HG02943 (cell line): ENCODE data around the gene ASPSCR1.
"Not testable (repeated sequence)": the region's sequence is repeated elsewhere in the genome, so short reads cannot be mapped to it uniquely, and the experiment has no call there.

ENCODE experiments used
- ATAC-seq: cut with Tn5 transposase; IDR thresholded peaks from one replicate; pipeline ENCODE4 v1.9.1; 2021; ENCODE audit warnings: mild to moderate bottlenecking, low read depth, moderate library complexity; ENCODE audit not compliant: unreplicated experiment

ASPSCR1 gene

DNA sequence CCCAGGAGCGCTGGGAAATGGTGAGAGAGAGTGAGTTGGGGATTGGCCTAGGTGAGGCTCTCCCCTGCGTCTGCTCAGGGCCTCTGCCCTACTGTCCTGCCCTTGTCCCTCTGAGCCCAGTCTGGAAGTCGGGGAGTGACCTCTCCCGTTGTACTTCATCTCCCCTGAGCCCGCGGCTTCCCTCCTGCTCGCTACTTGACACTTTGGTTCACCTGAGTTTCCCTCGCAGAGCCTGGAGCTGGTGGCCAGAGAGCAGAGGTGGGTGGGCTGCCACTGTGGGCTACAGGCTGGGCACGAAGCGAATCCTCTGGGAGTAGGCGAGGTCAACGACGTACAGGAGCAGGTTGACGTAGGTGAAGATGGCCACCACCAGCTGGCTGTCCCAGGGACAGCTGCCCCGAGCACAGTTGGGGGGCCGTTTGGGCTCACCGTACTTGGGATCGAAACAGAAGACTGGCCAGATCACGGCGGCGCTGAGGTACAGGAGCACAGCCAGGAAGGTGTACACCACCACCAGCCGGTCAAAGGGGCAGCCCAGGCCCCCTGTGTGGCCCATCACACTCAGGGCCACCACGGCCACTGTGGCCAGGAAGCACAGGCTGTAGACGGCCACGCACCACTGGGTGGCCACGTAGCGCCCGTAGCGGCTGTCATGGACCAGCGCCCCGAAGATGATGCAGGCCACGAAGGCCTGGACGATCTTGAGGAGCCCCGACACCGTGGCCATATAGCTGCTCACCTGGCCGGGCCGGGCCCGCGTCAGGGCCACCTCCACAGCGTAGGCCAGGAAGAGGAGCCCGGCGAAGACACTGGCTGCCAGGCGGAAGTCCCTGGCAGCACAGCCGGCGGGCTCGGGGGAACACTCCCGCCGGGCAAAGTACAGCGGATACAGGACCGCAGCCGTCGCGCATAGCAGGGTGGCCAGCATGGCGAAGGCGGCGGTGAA, 36.6 kb upstream of the ASPSCR1 start:
- ATAC-seq = no peak

DNA sequence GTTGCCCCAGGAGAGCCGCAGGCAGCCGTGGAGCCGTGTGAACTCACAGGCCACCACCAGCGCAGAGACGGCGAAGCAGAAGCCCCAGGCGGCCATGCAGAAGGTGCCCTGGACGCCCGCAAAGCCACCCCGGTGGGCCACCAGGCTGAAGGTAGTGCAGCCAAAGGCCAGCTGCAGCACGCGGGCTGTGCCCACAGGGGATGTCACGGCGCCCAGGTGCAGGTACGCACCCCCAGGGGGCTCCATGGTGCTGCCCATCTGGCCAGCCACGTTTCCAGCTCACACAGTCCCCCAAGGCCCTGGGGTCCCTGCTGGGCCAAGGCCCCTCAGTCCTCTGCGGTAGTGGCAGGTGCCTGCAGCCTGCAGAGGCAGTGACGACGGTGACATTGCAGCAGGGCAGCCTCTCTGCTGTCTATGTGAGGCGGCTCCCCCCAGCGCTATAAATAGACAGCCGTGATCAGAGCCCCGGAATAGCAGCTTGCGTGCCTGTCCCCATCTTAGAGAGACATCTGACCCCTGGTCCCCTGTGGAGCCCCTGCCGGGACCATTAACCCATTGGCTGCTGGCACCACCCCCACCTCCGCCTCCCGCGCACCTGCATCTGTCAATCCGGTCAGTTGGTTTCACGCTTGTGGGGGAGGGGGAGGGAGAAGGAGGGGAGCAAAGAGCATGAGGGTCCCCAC, 35.8 kb upstream of the ASPSCR1 start:
- no peak for ATAC-seq

GRCh38 chr17:81942167-81942553, 35.3 kb upstream of the ASPSCR1 start:
- no peak for ATAC-seq

DNA sequence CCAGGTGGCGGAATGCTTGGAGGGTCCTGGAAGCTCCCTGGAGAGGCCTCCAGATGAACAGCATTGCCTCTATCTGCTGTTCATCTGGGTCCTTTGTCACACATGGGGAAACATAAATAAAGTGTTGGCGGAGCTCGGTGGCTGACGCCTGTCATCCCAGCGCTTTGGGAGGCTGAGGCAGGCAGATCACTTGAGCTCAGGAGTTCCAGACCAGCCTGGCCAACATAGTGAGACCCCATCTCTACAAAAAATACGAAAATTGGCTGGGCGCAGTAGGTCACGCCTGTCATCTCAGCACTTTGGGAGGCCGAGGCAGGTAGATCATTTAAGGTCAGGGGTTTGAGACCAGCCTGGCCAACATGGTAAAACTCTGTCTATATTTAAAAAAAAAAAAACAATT, 32.6 kb upstream of the ASPSCR1 start:
- no peak for ATAC-seq

DNA sequence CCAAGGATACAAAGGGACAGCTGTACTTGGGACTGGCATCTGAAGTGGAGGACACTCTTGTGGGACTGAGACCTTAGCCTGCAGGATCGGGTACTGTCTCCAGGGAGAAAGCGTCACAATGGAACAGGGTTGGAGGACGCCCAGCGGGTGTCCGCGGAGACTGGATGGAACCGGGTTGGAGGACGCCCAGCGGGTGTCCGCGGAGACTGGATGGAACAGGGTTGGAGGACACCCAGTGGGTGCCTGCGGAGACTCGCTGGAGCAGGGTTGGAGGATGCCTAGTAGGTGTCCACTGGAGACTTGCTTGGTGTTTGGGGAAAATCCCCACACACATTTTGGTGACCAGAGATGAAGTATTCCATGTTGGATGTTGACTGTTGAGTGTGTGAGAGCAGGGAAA, 30.2 kb upstream of the ASPSCR1 start, which contains the start of gene MYADML2:
Gene MYADML2, minus strand, starts transcription at position 45 of the 400 bp plus-strand sequence. CDS start 5,492 bp downstream, outside the sequence.
- no peak for ATAC-seq

DNA sequence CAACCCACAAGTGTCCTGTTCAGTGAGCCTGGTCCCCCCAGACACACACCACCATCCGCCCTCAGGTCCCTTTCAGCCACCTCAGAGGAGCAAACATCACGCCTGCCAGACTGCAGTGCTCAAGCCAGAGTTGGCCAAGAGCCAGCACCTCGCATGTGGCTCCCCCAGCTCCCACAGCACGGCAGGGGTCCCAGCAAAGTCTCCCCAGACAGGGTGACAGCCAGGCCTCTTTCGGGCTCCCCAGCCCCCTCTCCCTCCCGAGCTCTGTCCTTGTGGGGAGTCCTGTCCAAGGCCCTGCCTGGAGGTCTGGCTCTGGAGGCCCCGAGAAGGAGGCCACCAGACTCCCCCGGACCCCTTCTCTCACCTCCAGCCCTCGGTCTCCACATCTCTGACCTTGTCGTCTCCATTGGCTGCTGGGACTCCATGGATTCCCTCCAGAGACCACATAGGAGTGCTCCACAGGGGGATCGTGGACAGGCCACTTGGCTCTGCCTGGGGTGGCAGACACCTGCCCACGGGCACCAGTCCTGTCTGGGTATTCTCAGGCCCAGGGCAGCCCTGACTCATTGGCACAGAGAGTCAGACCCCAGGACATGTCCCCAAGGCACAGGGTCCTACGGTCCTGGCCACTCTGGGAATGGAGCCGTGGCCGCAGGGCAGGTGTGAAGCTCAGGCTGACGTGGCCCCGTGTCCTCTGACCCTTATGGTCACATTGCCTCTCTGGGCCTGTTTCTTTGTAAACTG, 28.6 kb upstream of the ASPSCR1 start:
- no peak for ATAC-seq

DNA sequence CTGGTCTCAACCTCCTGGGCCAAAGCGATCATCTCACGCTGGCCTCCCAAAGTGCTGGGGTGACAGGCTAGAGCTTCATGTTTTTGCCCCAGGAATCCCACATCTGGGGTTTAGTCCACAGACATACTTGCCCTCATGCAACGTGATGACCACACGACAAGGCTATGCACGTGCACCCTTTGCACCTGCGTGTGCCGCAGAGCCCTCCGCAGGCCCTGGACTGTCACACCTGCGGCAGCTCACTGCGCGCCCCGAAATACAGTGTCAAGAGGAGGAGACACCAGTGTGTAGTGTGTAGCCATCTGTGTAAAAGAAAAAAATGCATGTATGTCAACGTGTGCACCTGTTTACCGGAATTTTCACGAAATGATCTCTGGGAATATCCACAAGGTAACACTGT, 26.9 kb upstream of the ASPSCR1 start:
- ATAC-seq = no peak

GRCh38 chr17:81951785-81952684, 25.4 kb upstream of the ASPSCR1 start:
- no peak for ATAC-seq

DNA sequence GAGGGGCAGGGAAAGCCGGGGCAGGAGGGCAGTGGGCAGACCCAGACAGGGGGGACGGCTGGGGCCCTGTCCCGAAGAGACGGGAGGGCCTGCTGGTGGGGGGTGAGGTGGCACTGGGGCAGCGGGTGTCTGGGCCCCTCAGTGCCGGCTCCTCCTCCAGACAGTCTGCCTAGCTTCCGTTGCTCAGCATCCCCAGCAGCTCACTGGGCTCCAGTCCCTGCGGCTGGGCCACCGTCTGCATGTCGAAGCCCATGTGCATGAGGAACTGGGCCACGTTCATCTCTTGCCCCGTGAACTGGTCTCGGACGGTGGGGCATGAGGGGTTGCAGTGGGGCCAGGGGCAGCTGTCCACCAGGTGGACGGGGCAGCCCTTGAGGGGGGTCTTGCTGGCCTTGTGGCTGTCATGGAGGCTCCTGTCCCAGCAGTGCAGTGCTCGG, 24.6 kb upstream of the ASPSCR1 start:
- no peak for ATAC-seq

DNA sequence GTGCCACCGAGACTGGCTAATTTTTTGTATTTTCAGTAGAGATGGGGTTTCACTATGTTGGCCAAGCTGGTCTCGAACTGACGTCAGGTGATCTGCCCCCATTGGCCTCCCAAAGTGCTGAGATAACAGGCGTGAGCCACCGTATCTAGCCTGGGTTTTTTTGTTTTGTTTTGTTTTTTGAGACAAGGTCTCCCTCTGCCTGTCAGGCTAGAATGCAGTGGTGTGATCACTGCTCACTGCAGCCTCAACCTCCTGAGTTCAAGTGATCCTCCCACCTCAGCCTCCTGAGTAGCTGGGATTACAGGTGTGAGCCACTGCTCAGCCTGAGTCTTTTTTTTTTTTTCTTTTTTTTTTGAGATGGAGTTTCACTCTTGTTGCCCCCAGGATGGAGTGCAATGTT, 24.0 kb upstream of the ASPSCR1 start:
- not testable (repeated sequence) for ATAC-seq

DNA sequence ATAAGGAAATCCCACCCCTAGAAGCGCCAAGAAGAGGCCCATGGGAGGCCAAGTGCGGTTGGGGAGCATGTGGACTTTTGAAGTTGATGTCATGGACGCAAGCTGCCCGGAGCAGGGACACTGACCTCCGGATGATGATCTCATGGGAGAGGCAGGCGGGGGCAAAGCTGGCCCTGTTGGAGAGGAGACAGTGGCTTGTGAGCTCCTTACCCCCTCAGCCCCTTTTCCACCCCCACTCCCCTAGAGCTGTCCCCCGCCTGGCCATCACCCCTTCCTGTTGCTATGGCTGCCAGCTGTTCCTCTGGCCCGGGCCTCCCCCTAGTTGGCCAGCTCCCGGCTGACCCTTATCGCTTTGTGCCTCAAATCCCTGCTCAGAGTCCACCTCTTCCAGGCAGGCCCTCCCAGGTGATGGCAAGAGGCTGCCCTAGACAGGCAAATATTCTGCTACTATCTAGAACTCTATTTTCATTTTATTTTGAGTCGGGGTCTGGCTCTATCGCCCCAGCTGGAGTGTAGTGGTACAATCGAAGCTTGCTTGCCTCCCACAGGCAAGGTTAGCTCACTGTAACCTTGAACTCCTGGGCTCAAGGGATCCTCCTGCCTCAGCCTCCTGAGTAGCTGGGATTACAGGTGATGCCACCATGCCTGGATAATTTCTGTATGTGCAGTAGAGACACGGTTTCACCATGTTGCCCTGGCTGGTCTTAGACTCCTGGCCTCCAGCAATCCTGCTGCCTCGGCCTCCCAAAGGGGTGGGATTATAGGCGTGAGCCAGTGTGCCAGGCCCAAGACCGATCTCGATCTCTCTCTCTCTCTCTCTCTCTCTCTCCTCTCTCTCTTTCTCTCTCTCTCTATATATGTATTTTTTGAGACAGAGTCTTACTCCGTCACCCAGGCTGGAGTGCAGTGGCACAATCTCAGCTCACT, 23.0 kb upstream of the ASPSCR1 start:
- no peak for ATAC-seq

GRCh38 chr17:81955058-81955681, 22.3 kb upstream of the ASPSCR1 start:
- no peak for ATAC-seq

- ATAC-seq = no peak
Observed at GRCh38 chr17:81955756-81956544, 21.5 kb upstream of the ASPSCR1 start.

GRCh38 chr17:81956607-81957589, 20.5 kb upstream of the ASPSCR1 start:
- ATAC-seq = no peak

DNA sequence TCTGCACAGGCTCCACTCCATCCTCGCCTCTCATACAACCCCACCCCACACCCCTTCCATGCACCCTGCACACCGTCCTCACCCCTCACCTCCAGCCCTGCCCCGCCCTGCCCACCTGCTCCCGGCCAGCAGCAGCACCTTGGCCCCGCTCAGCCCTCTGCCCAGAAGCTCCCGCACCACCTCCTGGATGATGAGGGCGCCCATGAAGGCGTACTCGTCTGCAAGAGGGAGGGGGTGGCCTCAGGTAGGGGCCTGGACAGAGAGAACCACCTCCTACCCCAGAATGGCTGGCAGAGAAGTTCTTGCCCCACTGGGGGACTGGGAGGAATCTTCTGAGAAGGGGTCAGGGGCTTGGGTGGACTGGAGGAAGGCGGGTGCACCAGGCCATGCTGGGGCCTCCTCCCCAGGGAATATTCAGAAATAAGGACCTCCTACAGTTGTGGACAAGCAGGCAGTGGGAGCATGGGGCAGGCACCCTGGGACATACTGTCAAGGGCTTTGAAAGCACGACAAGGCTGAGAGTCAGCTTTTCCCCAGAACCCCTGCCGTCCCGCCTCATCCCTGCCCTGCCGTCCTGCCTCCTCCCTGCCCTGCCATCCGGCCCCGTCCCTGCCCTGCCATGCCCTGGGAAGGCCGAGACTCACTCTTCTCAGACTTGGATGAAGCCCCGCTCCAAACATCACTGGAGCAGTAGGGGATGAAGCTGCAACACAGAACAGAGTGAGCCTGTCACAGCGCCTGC, 19.6 kb upstream of the ASPSCR1 start:
- ATAC-seq = no peak
